GM12875 (cell line): ENCODE data around the gene PRR5L.

Experiments used
- H3K4me3 ChIP-seq: one replicate; pipeline ENCODE4 v1.5.1; 2011; ENCODE audit warnings: low read depth, low read length, control low read depth
- TF ChIP-seq, protein P1 (sequence below): IDR thresholded peaks from 2 replicates; pipeline ENCODE4 v1.5.1; 2011; ENCODE audit warnings: low read depth, mild to moderate bottlenecking, control low read depth, inconsistent platforms, low read length, moderate library complexity, borderline replicate concordance; ENCODE audit not compliant: insufficient read depth

PRR5L gene

GRCh38 chr11:36376888-36377758, 81.0 kb downstream of the PRR5L start:
- peak overlapping the region; percentile 63 for H3K4me3 ChIP-seq
- TF ChIP-seq, protein P1, sequence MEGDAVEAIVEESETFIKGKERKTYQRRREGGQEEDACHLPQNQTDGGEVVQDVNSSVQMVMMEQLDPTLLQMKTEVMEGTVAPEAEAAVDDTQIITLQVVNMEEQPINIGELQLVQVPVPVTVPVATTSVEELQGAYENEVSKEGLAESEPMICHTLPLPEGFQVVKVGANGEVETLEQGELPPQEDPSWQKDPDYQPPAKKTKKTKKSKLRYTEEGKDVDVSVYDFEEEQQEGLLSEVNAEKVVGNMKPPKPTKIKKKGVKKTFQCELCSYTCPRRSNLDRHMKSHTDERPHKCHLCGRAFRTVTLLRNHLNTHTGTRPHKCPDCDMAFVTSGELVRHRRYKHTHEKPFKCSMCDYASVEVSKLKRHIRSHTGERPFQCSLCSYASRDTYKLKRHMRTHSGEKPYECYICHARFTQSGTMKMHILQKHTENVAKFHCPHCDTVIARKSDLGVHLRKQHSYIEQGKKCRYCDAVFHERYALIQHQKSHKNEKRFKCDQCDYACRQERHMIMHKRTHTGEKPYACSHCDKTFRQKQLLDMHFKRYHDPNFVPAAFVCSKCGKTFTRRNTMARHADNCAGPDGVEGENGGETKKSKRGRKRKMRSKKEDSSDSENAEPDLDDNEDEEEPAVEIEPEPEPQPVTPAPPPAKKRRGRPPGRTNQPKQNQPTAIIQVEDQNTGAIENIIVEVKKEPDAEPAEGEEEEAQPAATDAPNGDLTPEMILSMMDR = peak; percentile 79

GRCh38 chr11:36377759-36378564, 81.9 kb downstream of the PRR5L start:
- TF ChIP-seq, protein P1 = no peak
- H3K4me3 ChIP-seq = peak overlapping the region; percentile 63

- TF ChIP-seq, protein P1 = no peak
- H3K4me3 ChIP-seq = no peak overlapping the region
These were observed 83.6 kb downstream of the PRR5L start for GRCh38 chr11:36379653-36380052.

GRCh38 chr11:36380296-36381014, 84.4 kb downstream of the PRR5L start:
- TF ChIP-seq, protein P1 = no peak
- H3K4me3 ChIP-seq = no peak overlapping the region

GRCh38 chr11:36381015-36381360, 84.9 kb downstream of the PRR5L start:
- TF ChIP-seq, protein P1 = no peak
- no peak overlapping the region for H3K4me3 ChIP-seq

DNA sequence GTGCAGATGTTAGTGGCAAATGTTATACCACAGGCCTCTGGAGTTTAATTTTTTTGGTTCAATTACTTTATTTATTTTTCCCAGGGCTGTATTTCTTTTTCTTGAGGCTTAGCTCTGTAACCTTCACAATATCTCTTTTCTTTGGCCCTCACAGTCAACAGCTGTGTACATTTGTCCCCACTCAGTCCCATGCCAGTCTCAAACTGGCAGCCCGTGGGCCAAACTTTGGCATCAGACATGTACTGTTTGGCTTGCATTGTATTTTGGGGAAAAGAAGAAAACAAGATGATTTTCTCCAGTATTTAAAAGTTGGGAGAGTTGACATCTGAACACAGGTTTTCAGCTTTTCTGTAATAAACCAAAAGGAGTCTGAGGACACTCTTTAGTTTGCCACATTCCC, 87.1 kb downstream of the PRR5L start:
- no peak overlapping the region for H3K4me3 ChIP-seq
- TF ChIP-seq, protein P1 = no peak
